Heart left ventricle (tissue), 13 donors: ENCODE data around the gene RARS2.

ENCODE experiments used
- CTCF ChIP-seq, 12 donors: fragments of 200-600 bp; sonication (generic) in 4 of 12; IDR thresholded peaks; one replicate each; pipeline versions ENCODE4 v1.5.0 to v1.8.0; 2018 to 2022; ENCODE audit warnings: antibody characterized with exemption in 12 of 12, mild to moderate bottlenecking in 5 of 12
- POLR2A ChIP-seq, 2 donors: fragments of 450-650 bp; IDR thresholded peaks; one replicate each; pipeline ENCODE4 v1.6.1; 2017; ENCODE audit warnings: antibody characterized with exemption in 2 of 2, mild to moderate bottlenecking in 2 of 2, moderate library complexity in 2 of 2
- donor health status: ischemic (EF 13 %, LVEDD 7.1; RV severe dilation, severe dysfunction).
- donor health status: DM: no; HTN: yes; CAD: no.
- donor health status: DM: no; HTN: no; CAD: no.
- donor health status: ischemic (EF 25% LVEDD 6.9; RV normal size, moderate dysfunction).
- donor health status: ischemic (EF 25% LVEDD 5.7; RV mildly dilated, moderate dysfunction).
- donor health status: ischemic (EF 35%, LVEDD 5.7; RV mildly dilated, moderate dysfunction).
- donor health status: nonischemic (EF 11% LVEDD 7.7; RV severe dilation, severe dysfunction).
- donor health status: DM: yes; HTN: yes; CAD: no.
- donor health status: PGD.
- donor health status: ischemic (EF 29% LVEDD 5.4; RV normal size, mild dysfunction).
- donor health status: nonischemic (EF 23%, LVEDD 6.1; RV moderate dilation, normal function).

DNA sequence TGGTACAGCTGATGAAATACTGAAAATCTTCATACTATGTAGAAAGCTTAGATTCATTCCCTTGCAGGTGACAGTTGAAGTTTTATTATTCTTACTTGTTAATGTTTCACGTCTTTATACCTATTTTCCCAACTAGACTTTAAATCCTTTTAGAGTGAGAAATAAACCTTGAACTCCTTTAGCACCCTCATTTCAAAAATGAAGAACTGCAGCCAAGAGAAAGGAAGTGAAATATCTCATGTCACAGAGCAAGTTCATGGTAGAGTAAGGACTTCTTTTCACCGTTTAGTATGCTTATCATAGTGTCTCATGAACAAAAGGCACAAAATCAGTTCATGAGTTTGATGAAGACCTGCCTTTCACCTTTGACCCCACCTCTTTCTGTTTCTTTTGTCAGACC is 38.6 kb upstream of the RARS2 start:
- TF ChIP-seq CTCF (IDR thresholded peaks at IDR 0.05) (no peak), POLR2A (IDR thresholded peaks at IDR 0.05) (no peak)
